NB4 (cell line): Measurements from ENCODE around the gene ADAMTS2.

ENCODE experiments used
- DNase-seq: peaks from one replicate; pipeline ENCODE4 v3.0.0; 2010; ENCODE audit warnings: low read depth
- H3K4me3 ChIP-seq: one replicate; pipeline ENCODE4 v1.5.1; 2011; ENCODE audit warnings: mild to moderate bottlenecking, low read depth, low read length, moderate library complexity
- CTCF ChIP-seq: IDR thresholded peaks from one replicate; pipeline ENCODE4 v1.5.1; 2012; ENCODE audit warnings: low read depth, low read length
- MAX ChIP-seq: IDR thresholded peaks from 2 replicates; pipeline ENCODE4 v1.6.1; 2011; ENCODE audit warnings: low read depth, low read length
- MYC ChIP-seq: IDR thresholded peaks from 2 replicates; pipeline ENCODE4 v1.6.1; 2011; ENCODE audit warnings: low read depth, low read length
- POLR2A ChIP-seq: IDR thresholded peaks from 2 replicates; pipeline ENCODE4 v1.6.1; 2011; ENCODE audit warnings: mild to moderate bottlenecking; ENCODE audit not compliant: insufficient read length; ENCODE audit errors: extremely low read depth

The ADAMTS2 gene

GRCh38 chr5:179259731-179260323, 85.4 kb downstream of the ADAMTS2 start:
- DNase-seq = no peak
- no peak for TF ChIP-seq MAX
- no peak for TF ChIP-seq CTCF
- TF ChIP-seq POLR2A = no peak
- no peak for TF ChIP-seq MYC
- no peak overlapping the region for H3K4me3 ChIP-seq

- no peak for DNase-seq
- TF ChIP-seq POLR2A = no peak
- no peak for TF ChIP-seq MYC
- TF ChIP-seq CTCF = no peak
- TF ChIP-seq MAX = no peak
- no peak overlapping the region for H3K4me3 ChIP-seq
Observed at GRCh38 chr5:179258922-179259730, 86.1 kb downstream of the ADAMTS2 start.

- no peak for TF ChIP-seq MAX
- no peak for TF ChIP-seq MYC
- TF ChIP-seq POLR2A = no peak
- TF ChIP-seq CTCF = no peak
- DNase-seq = no peak
Observed at GRCh38 chr5:179258001-179258921, 87.0 kb downstream of the ADAMTS2 start.

GRCh38 chr5:179257176-179257682, 88.0 kb downstream of the ADAMTS2 start:
- TF ChIP-seq MYC (no peak), MAX (no peak)
- no peak overlapping the region for H3K4me3 ChIP-seq
- DNase-seq = no peak

More at GRCh38 chr5:179258001-179258921, 87.0 kb downstream of the ADAMTS2 start:
- no peak overlapping the region for H3K4me3 ChIP-seq

- TF ChIP-seq POLR2A (no peak), CTCF (no peak), MYC (no peak), MAX (no peak)
Observed at GRCh38 chr5:179256328-179257175, 88.7 kb downstream of the ADAMTS2 start.

More at GRCh38 chr5:179256328-179257175, 88.7 kb downstream of the ADAMTS2 start:
- no peak for DNase-seq
- H3K4me3 ChIP-seq = no peak overlapping the region
